ENCODE data around the gene ETFRF1. TPM values are rescaled to one million over a fixed set of nuclear protein-coding genes. Genes with fewer than 3 reads are reported as not detected.

The ETFRF1 gene
- total RNA-seq, 2 donors from 2014 or later: 9.7 to 21.4 TPM

GRCh38 chr12:25254271-25254880, 59.3 kb downstream of the ETFRF1 start:
- TF ChIP-seq, protein P1, sequence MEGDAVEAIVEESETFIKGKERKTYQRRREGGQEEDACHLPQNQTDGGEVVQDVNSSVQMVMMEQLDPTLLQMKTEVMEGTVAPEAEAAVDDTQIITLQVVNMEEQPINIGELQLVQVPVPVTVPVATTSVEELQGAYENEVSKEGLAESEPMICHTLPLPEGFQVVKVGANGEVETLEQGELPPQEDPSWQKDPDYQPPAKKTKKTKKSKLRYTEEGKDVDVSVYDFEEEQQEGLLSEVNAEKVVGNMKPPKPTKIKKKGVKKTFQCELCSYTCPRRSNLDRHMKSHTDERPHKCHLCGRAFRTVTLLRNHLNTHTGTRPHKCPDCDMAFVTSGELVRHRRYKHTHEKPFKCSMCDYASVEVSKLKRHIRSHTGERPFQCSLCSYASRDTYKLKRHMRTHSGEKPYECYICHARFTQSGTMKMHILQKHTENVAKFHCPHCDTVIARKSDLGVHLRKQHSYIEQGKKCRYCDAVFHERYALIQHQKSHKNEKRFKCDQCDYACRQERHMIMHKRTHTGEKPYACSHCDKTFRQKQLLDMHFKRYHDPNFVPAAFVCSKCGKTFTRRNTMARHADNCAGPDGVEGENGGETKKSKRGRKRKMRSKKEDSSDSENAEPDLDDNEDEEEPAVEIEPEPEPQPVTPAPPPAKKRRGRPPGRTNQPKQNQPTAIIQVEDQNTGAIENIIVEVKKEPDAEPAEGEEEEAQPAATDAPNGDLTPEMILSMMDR (conservative IDR thresholded peaks at IDR 0.05): no peak
- H3K27me3 Mint-ChIP-seq (ENCODE audit: insufficient read depth): peaks cover 8% of the 10 kb centered on the region
- peaks cover 2% of the 10 kb centered on the region for H3K36me3 Mint-ChIP-seq (ENCODE audit: low read depth)
- 90 to 93% methylated on average over 4 of the region's 4 CpGs for WGBS, 2 experiments (ENCODE audit: insufficient coverage in 1 of 2, insufficient read length in 1 of 2)
- Histone ChIP-seq H3K27me3 (ENCODE audit: control insufficient read depth, insufficient read depth, low read length, poor library complexity, severe bottlenecking) (no peaks in the 10 kb centered on the region), H3K9ac (ENCODE audit: extremely low read depth, low read length, poor library complexity, severe bottlenecking) (no peak overlapping the region), H3K36me3 (ENCODE audit: control insufficient read depth, insufficient read depth, low read length) (no peaks in the 10 kb centered on the region), H3K4me3 (ENCODE audit: low read length) (no peak overlapping the region), H3K27ac (ENCODE audit: low read depth, low read length) (no peak overlapping the region), H3K4me1 (ENCODE audit: control insufficient read depth, insufficient read depth, low read length) (peaks cover 11% of the 10 kb centered on the region), H3K9me3 (ENCODE audit: control insufficient read depth, low read length) (no peaks in the 10 kb centered on the region)
- DNase-seq: no peak
- H3K27ac Mint-ChIP-seq: no peak overlapping the region
- no peak overlapping the region for H3K4me3 Mint-ChIP-seq
- peaks cover 52% of the 10 kb centered on the region for H3K4me1 Mint-ChIP-seq
- no peaks in the 10 kb centered on the region for H3K9me3 Mint-ChIP-seq

Other genes with a start within 250 kb of the ETFRF1 start
- gene BCAT1, start 246.1 kb upstream of the ETFRF1 start, total RNA-seq: 100 to 1,000 TPM in 1 of 2 donors, 10 to 100 TPM in 1; 45.0 to 141 TPM
- 1 to 10 TPM; 1.6 TPM for gene DNAI7, start 77 bp upstream of the ETFRF1 start, total RNA-seq
- gene KRAS, start 55.7 kb downstream of the ETFRF1 start, total RNA-seq: 100 to 1,000 TPM in 1 of 2 donors, 10 to 100 TPM in 1; 58.0 to 140 TPM